Measurements from ENCODE around the gene CDH5.

The CDH5 gene

DNA sequence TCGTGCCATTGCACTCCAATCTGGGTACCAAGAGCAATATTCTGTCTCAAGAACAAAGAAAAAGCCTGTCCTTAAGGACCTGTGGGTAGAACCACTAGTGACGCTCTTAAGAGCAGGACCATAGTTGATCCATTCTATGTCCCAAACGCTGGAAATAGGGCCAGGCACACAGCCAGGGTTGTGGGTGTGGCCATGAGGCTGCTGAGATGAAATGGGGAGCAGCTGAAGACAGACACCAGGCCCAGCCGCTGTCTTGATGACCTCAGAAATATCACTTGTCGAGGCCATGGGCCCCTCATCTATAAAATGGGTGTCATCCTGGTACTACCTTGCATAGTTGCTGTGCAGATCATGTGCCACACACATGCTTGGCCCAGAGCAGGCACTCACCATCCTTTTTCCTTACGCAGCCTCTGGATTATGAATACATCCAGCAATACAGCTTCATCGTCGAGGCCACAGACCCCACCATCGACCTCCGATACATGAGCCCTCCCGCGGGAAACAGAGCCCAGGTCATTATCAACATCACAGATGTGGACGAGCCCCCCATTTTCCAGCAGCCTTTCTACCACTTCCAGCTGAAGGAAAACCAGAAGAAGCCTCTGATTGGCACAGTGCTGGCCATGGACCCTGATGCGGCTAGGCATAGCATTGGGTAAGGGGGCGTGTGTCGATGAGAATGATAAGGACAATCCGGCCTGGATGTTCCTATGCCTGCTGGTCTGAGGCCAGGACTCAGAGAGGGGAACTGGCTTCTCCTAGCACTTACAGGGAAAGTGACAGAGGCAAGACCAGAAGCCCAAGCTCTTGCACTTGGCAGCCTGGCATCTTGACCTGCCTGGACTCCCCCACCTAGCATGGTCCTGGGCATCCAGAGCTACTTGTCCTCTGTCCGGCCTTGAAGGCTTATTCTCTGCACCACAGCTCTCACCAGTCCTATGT is 25.5 kb downstream of the CDH5 start:
- DNase-seq (ENCODE audit: low read depth in 2 of 2), result no peak

DNA sequence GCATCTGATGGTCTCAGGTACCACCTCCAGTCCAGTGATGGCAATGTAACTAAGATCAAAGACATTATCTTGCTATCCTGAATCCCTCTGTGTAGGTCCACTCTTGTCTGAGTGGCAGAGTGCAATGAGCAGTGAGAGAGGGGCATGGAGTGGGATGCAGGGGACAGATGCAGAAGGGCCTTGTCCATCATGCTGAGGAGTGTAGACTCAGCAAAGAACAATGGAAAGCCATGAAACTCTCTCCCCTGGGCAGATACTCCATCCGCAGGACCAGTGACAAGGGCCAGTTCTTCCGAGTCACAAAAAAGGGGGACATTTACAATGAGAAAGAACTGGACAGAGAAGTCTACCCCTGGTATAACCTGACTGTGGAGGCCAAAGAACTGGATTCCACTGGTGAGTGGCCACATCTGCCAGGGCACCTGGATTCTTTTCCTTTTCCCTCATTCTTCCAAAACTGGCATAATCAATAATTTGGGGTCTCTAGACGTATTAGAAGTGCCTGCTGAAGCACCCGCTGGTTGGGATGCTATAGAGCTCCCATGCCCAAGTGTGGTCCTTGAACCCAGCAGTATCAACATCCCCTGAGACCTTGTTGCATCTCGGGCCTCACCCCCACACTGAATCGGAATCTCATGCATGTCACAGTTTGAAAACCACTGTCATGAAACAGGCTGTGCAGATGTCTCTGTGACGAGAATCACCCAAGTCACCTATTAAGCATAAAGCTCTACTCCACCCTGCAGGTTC is 29.5 kb downstream of the CDH5 start:
- no peak for DNase-seq (ENCODE audit: low read depth in 2 of 2)

GRCh38 chr16:66397736-66398433 is 31.4 kb downstream of the CDH5 start:
- no peak for DNase-seq (ENCODE audit: low read depth in 2 of 2)

GRCh38 chr16:66399031-66399430 is 32.5 kb downstream of the CDH5 start:
- DNase-seq (ENCODE audit: low read depth in 2 of 2), result no peak

GRCh38 chr16:66399930-66400329 is 33.4 kb downstream of the CDH5 start:
- no peak for DNase-seq (ENCODE audit: low read depth in 2 of 2)

GRCh38 chr16:66400503-66401380 is 34.3 kb downstream of the CDH5 start:
- no peak for DNase-seq (ENCODE audit: low read depth in 2 of 2)

DNA sequence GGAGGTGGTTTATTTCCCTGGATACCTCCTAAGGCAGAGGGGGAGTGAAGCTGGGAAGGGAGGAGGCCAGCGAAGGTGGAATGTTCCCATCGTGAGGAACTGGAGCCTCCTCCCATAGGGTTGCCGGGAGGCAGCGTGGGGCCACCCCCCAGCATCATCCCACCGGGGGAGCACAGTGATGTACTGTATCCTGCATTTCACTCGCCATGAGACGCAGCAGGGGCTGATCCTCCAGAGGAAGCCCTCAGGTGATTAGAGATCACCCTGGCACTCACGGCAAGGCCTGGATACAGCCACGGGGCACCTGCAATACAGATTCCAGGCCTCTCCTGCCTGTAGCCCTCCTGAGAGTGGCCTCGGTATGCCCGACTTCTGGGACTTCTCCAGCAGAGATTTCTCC is 35.1 kb downstream of the CDH5 start:
- DNase-seq (ENCODE audit: low read depth in 2 of 2), result no peak

DNA sequence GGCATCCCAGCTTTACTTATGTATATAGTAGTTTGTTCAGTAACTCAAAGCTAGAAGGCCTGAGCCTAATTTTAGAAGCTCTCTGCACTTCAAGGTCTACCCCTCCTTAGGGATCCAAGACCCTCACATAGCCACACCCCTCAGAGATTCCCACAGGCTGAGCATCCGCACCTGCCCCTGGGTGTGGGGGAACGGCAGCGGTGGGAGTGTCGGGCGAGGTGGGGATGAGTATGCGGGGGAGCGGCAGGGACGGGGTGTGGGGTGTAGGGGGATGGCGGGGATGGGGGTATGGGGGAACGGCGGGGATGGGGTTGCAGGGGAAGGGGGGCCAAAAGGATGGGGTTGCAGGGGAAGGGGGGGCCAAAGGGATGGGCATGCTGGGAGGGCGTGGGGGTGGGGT is 35.7 kb downstream of the CDH5 start:
- no peak for DNase-seq (ENCODE audit: low read depth in 2 of 2)

GRCh38 chr16:66402591-66403230 is 36.2 kb downstream of the CDH5 start:
- DNase-seq (ENCODE audit: low read depth in 2 of 2), result no peak

GRCh38 chr16:66403531-66404145 is 37.1 kb downstream of the CDH5 start:
- no peak for DNase-seq (ENCODE audit: low read depth in 2 of 2)

GRCh38 chr16:66405057-66405783 is 38.7 kb downstream of the CDH5 start:
- no peak for DNase-seq (ENCODE audit: low read depth in 2 of 2)

DNA sequence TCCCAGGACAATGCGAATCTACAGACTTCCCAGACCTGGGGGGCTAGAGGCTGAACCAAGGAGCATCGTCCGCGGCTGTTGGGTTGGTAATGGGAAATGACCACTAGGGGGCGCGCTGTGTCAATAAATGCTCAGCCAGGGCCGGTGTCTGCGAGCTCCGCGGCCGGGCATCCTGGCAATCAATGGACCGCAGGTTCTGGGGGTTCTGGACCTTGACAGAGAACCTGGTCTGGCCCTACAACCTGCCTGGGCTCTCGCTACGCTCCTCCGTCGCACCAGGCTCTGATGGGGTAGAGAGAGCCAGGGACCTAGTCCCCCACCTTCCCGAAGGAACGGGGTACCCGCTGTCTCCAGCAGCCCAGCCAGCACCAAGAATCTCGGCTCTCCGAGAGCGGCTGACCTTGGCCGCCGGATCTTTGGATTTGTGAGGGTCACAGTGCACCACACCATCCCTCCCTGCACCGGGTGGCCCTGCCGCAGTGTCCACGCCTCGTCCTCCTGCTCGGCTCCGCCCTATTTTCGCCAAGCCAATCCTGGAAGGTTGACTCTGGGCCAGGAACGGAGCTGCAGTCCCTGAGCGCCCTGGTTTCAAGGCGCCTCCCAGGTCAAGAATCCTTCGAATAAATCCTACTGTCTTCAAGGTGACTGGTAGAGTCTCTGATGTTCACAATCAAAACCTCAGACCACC is 40.2 kb downstream of the CDH5 start:
- peak; percentile 81 to 83 for DNase-seq (ENCODE audit: low read depth in 2 of 2)

DNA sequence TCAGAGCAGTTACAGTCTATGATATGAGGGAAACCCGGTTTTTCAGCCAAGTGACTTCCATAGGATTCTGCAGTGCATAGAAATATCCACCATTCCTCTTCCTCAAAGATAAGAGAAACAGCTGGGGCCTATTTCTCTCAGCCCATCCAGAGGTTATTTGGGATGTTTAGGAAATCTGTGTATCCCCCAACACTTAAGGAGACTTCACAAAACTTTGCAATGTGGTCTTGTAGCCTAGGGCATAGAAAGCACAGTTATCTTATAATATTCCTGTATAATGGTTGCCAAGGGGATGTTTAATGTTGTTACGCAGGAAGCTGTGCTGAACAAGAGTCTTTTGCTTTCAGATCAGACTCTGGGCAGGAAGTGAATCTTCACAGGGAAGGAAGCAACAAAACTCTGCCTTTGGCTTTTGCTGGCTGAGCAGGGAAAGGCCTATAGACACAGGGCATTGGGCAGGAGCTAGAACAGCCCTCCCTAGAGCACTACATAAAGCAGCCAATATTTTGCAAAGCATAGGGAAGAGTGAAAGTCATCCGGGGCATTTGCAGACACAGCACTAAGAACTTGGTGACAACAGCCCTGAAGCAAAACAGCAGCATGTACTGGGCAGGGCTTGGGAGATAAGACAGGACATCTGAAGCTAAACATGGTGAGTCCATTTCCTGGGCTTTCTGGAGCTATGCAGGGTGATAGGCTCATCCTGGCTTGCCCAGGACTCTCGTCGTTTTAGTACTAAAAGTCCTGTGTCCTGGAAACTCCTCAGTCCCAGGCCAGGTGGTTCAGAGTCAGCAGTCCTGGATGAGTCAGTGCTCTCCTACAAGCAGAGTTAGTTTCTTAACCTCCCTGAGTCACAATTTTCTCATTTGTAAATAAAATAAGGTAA is 41.9 kb downstream of the CDH5 start:
- no peak for DNase-seq (ENCODE audit: low read depth in 2 of 2)

- no peak for DNase-seq (ENCODE audit: low read depth in 2 of 2)
These were observed 42.7 kb downstream of the CDH5 start for GRCh38 chr16:66409156-66409555.

DNA sequence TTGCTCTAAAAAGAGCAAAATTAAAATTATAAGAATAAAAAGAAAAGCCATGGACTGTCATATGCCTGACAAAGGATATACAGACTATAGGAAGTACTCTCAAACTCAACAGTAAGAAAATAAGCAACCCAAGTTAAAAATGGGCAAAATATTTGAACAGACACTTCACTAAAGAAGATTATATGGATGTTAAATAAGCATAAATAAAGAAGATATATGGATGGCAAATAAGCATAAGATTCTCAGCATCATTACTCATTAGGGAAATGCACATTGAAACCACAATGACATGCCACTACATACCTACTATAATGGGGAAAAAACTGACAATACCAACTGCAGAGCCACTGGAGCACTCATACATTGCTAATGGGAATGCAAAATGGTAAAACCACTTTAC is 45.7 kb downstream of the CDH5 start:
- DNase-seq (ENCODE audit: low read depth in 2 of 2), result no peak

- DNase-seq (ENCODE audit: low read depth in 2 of 2), result no peak
These were observed 48.4 kb downstream of the CDH5 start for GRCh38 chr16:66414891-66415290.

DNA sequence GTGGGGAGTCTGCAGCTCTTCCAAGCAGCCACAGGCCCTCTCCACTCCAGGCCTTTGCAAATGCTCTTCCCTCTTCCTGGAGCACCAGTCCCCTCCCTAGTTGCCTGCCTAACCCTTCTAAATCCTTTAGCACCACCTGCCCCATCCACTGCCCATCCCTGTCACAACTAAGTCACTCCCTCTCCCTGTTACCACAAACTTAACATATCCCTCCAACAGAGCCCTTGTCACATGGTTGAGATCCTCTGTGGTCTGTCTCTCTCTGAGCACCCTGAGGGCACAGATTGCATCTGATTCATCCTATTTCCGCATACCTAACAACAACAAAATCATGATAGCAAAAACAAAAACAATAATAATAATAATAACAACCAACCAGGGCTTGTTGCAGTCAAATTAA is 49.6 kb downstream of the CDH5 start:
- DNase-seq (ENCODE audit: low read depth in 2 of 2), result no peak
